Stimulated activated naive CD8-positive, alpha-beta T cell treated with anti-CD3 and anti-CD28 coated beads, Interleukin-15, amount 100 ng/mL, for 72 hours (primary cell): ENCODE measurements around the gene DUOXA2.
"Not testable (repeated sequence)": the region's sequence is repeated elsewhere in the genome, so short reads cannot be mapped to it uniquely, and the experiment has no call there.

Source experiments
- ATAC-seq: fragments of 150-1000 bp; cut with Tn5 transposase; 2 replicates; pipeline ENCODE4 v1.10.0; 2021; ENCODE audit warnings: mild to moderate bottlenecking, moderate library complexity
- DNase-seq, 2 donors: peaks; one replicate each; pipeline ENCODE4 v3.0.0; 2021 to 2022
- H3K27ac Mint-ChIP-seq, 2 donors: one replicate each; pipeline ENCODE4 v1.8.0; 2022; ENCODE audit warnings: mild to moderate bottlenecking in 2 of 2, mixed read lengths in 2 of 2, moderate library complexity in 2 of 2
- H3K27me3 Mint-ChIP-seq: one replicate; pipeline ENCODE4 v1.8.0; 2022; ENCODE audit warnings: mixed read lengths
- H3K4me1 Mint-ChIP-seq: one replicate; pipeline ENCODE4 v1.8.0; 2022; ENCODE audit warnings: mild to moderate bottlenecking, mixed read lengths
- H3K4me3 Mint-ChIP-seq, 2 donors: one replicate each; pipeline ENCODE4 v1.8.0; 2022; ENCODE audit warnings: mild to moderate bottlenecking in 2 of 2, mixed read lengths in 2 of 2, moderate library complexity in 1 of 2
- H3K9me3 Mint-ChIP-seq, 2 donors: one replicate each; pipeline ENCODE4 v1.8.0; 2022; ENCODE audit warnings: mixed read lengths in 2 of 2

Gene DUOXA2

DNA sequence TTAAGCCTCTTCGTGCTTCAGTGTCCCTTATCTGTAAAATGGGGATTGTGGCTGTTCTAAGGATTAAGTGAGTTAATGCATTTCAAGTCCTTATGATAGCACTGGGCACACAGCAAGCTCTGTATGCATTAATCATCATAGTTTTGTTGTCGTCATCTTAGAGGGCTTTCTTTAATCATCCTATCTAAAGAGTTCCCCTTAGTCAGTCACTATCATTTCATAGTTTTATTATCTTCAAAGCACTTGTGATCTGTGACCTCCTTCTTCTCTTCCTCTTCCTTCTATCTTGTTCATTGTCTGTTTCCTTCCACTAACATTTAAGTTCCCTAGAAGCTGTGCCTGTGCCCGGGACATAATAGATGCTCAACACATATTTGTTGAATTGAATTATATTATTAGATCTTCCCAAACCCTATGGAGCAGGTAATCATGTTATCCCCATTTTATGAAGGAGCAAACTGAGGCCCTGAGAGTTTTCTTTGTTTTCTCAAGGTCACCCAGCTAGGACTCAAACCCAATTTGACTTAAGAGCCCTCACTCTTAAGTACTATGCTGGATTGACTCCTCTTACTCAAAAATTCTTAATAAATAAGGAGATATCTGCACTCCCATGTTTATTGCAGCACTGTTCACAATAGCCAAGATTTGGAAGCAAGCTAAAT, 24.3 kb upstream of the DUOXA2 start:
- Mint-ChIP-seq H3K9me3 (no peaks in the 10 kb centered on the region), H3K4me1 (no peaks in the 10 kb centered on the region), H3K27ac (no peak overlapping the region), H3K4me3 (no peak overlapping the region), H3K27me3 (peaks cover 20% of the 10 kb centered on the region)
- DNase-seq (no peak), ATAC-seq (no peak)

DNA sequence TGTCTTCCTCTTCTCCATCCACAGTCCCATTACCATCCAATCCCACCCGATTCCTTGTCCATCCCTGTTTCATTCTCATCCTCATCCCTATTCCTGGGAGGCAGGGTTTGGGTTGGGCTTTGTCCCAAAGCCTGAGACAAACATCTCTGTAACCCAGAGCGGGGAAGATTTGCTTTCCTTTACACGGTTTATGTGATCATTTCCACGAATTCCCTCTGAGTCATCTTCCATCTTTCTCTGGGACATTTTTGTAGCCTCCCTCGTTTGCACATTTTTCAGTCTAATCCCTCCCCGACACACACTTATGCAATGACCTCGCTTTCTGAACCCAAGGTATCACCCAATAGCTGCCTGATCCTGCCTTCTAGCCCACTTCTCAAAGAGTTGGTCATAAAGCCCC, 23.0 kb upstream of the DUOXA2 start:
- Mint-ChIP-seq H3K27ac (peak overlapping the region in 1 of 2 donors; percentile 64), H3K27me3 (peaks cover 20% of the 10 kb centered on the region), H3K9me3 (no peaks in the 10 kb centered on the region), H3K4me3 (no peak overlapping the region), H3K4me1 (no peaks in the 10 kb centered on the region)
- DNase-seq: no peak
- no peak for ATAC-seq

GRCh38 chr15:45091576-45091975, 22.6 kb upstream of the DUOXA2 start:
- no peak for ATAC-seq

GRCh38 chr15:45093013-45093412, 21.1 kb upstream of the DUOXA2 start:
- Mint-ChIP-seq H3K27me3 (peaks cover 13% of the 10 kb centered on the region), H3K27ac (no peak overlapping the region), H3K4me1 (no peaks in the 10 kb centered on the region), H3K4me3 (no peak overlapping the region), H3K9me3 (no peaks in the 10 kb centered on the region)
- DNase-seq (no peak), ATAC-seq (no peak)

More at GRCh38 chr15:45091576-45091975, 22.6 kb upstream of the DUOXA2 start:
- H3K27me3 Mint-ChIP-seq: peaks cover 20% of the 10 kb centered on the region
- H3K9me3 Mint-ChIP-seq: no peaks in the 10 kb centered on the region
- H3K27ac Mint-ChIP-seq: no peak overlapping the region
- no peak overlapping the region for H3K4me3 Mint-ChIP-seq
- DNase-seq: no peak
- H3K4me1 Mint-ChIP-seq: no peaks in the 10 kb centered on the region

GRCh38 chr15:45093622-45094357, 20.3 kb upstream of the DUOXA2 start:
- ATAC-seq (no peak), DNase-seq (no peak)
- H3K27me3 Mint-ChIP-seq: peaks cover 13% of the 10 kb centered on the region
- H3K4me3 Mint-ChIP-seq: no peak overlapping the region
- no peaks in the 10 kb centered on the region for H3K4me1 Mint-ChIP-seq
- no peaks in the 10 kb centered on the region for H3K9me3 Mint-ChIP-seq
- no peak overlapping the region for H3K27ac Mint-ChIP-seq

GRCh38 chr15:45094358-45094730, 19.8 kb upstream of the DUOXA2 start:
- Mint-ChIP-seq H3K9me3 (no peaks in the 10 kb centered on the region), H3K4me1 (no peaks in the 10 kb centered on the region), H3K27ac (no peak overlapping the region), H3K27me3 (peaks cover 13% of the 10 kb centered on the region), H3K4me3 (no peak overlapping the region)
- ATAC-seq (no peak), DNase-seq (no peak)

- peaks cover 13% of the 10 kb centered on the region for H3K27me3 Mint-ChIP-seq
- H3K4me1 Mint-ChIP-seq: no peaks in the 10 kb centered on the region
- DNase-seq: no peak
- H3K4me3 Mint-ChIP-seq: no peak overlapping the region
- no peaks in the 10 kb centered on the region for H3K9me3 Mint-ChIP-seq
- H3K27ac Mint-ChIP-seq: peak overlapping the region in 1 of 2 donors; percentile 5
- ATAC-seq: no peak
Measured at GRCh38 chr15:45095661-45096060, 18.5 kb upstream of the DUOXA2 start.

DNA sequence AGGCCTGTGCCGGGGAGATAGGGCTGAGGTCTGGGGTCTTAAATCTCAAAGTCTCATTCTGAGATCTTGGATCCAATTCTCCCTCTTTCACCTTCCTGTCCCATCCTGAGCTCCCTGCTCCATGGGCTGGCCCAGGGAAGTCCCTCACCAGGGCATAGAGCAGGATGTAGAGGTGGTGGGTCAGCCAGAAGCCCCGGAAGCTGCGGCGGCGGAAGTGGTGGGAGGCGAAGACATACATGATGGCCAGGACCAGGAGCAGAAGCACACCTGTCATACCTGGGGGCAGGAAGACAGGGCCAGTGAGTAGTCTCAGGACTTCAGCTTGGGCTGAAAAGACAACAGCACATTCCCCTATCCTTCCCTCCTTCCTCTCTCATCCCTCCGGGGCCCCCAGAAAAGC, 16.7 kb upstream of the DUOXA2 start:
- H3K4me3 Mint-ChIP-seq: no peak overlapping the region
- no peaks in the 10 kb centered on the region for H3K4me1 Mint-ChIP-seq

DNA sequence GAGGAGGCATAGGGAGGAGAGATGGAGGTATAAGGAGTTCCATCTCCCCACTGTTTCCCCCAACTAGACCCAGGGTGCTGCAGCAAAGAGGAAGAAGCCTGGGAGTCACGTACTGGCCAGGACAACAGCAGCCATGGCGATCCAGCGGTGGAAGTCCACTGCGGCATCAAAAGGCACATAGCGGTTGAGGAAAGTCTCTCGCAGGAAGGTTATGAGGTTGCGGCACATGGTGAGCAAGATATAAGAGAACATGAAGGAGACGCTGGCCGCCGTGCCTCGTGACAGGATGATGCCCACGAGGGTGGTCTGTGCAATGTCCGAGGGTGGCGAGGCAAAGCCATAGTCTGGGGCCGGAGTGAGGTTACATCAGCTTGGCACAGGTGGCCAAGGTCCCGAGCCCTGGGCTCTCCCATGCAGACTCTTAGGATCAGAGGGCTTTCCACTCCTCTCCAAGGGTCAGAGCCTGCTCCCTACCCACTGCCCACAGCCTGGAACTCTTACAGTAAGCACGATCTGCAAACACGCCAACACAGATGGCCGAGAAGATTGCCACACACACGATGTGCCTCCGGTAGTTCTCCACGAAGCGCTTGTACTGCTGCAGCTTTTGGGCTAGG, 14.5 kb upstream of the DUOXA2 start:
- H3K4me3 Mint-ChIP-seq: no peak overlapping the region
- ATAC-seq (no peak), DNase-seq (no peak)
- no peak overlapping the region for H3K27ac Mint-ChIP-seq
- no peaks in the 10 kb centered on the region for H3K9me3 Mint-ChIP-seq
- H3K27me3 Mint-ChIP-seq: no peaks in the 10 kb centered on the region
- no peaks in the 10 kb centered on the region for H3K4me1 Mint-ChIP-seq

More for the DNA sequence above, 16.7 kb upstream of the DUOXA2 start:
- no peaks in the 10 kb centered on the region for H3K27me3 Mint-ChIP-seq
- no peak for ATAC-seq
- no peak overlapping the region for H3K27ac Mint-ChIP-seq
- no peak for DNase-seq
- H3K9me3 Mint-ChIP-seq: no peaks in the 10 kb centered on the region

DNA sequence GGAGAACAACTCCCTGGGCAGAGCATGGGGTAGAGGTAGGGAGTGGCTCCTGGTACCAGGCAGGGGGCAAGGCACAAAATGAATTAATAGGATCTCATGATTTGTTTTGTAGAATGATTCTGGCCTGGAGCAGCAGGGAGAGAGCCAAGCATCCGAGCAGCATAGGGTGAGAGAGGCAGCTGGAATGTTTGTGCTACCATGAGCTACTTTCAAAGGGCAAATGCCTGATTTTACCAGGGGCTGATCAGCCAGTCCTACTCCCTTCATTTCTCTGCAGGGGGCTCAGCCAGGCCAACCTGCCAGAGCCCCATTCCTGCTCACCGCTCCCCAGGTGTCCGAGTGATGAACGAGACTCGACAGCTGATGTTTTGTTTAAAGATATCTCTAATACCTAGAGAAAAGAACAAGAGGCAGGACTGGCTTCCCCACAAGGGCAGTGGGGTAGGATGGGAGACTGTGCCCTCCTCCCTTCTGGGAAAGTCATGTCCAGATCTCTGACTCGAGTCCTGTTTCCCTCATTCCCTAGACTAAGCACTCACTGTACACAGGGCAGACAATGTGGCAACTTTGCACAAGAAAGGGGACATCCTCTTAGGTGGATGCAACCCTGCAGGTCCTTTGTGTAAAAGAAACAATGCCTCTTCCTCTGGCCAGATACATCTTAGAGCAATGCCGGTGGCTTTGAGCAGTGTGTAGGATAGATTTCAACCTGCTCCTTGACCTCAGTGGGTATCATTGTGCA, 13.1 kb upstream of the DUOXA2 start:
- ATAC-seq (no peak), DNase-seq (no peak)
- Mint-ChIP-seq H3K27ac (no peak overlapping the region), H3K4me3 (no peak overlapping the region), H3K9me3 (no peaks in the 10 kb centered on the region), H3K27me3 (peaks cover 9% of the 10 kb centered on the region), H3K4me1 (no peaks in the 10 kb centered on the region)

DNA sequence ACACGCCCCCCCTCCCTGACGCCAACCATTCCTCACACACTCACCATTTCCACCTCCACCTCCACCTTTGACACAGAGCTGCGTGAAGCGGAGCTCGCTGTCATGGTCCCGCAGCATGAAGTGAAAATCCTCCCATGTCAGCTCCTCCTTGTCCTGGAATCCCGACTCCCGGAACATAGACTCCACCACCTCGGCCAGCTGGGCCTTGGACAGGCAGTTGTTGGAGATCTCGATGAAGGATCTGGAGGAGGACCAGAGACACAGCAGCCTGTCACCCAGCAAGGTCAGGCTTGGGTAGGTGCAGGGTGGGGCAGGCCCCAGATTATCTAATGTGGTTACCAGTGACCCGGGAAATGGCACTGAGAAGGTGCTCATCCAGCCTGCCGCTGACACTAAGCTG, 12.4 kb upstream of the DUOXA2 start:
- H3K27ac Mint-ChIP-seq: no peak overlapping the region
- no peaks in the 10 kb centered on the region for H3K9me3 Mint-ChIP-seq
- no peak overlapping the region for H3K4me3 Mint-ChIP-seq
- peaks cover 11% of the 10 kb centered on the region for H3K27me3 Mint-ChIP-seq
- DNase-seq (no peak), ATAC-seq (no peak)
- H3K4me1 Mint-ChIP-seq: no peaks in the 10 kb centered on the region

DNA sequence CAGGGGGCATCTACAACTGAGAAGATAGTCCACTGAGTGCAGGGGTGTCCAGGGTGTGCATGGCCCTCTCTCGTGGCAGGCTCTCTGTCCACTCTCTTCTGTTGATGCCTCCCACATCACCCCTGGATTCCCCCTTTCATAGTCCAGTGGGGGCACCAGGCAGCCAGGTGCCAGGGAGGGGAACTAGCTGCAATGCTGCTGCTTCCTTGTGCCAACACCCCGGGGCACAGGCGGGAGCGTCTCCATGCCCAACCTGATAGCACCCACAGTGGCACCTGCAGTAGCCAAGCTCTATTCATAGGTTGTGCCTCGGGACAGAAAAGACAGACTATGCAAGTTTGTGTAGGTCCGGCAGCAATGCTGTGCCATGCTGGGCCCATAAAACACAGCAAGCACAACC, 11.9 kb upstream of the DUOXA2 start:
- no peak overlapping the region for H3K4me3 Mint-ChIP-seq
- no peak for DNase-seq
- H3K27ac Mint-ChIP-seq: no peak overlapping the region
- ATAC-seq: no peak
- H3K9me3 Mint-ChIP-seq: no peaks in the 10 kb centered on the region
- peaks cover 16% of the 10 kb centered on the region for H3K27me3 Mint-ChIP-seq
- H3K4me1 Mint-ChIP-seq: no peaks in the 10 kb centered on the region

GRCh38 chr15:45104170-45104569, 10.0 kb upstream of the DUOXA2 start:
- not testable (repeated sequence) for ATAC-seq, H3K4me1 Mint-ChIP-seq, H3K27ac Mint-ChIP-seq, H3K4me3 Mint-ChIP-seq, H3K9me3 Mint-ChIP-seq, DNase-seq
- H3K27me3 Mint-ChIP-seq: peaks cover 24% of the 10 kb centered on the region

DNA sequence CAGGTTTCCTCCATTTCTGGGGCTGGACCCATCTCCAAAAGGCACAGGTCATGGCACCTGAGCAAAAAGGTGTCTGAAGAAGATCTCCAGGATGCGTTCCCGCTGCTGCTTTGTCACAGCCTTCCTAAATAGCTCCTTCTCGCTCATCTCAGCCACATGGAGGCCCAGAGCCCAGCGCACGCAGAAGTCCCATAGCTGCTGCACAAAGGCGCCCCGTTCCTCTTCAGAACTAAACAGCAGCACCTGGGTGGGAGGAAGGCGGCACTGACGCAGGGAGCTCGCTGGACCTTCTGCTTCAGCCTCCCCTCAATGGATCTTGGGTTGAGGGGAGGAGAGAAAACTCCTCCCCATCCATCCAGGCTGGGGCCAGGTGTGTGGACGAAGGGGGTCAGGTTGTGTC, 8.5 kb upstream of the DUOXA2 start:
- DNase-seq (no peak), ATAC-seq (no peak)
- Mint-ChIP-seq H3K4me1 (peaks cover 3% of the 10 kb centered on the region), H3K27ac (no peak overlapping the region), H3K27me3 (peaks cover 38% of the 10 kb centered on the region), H3K4me3 (no peak overlapping the region), H3K9me3 (no peaks in the 10 kb centered on the region)

- Mint-ChIP-seq H3K27me3 (peaks cover 41% of the 10 kb centered on the region), H3K27ac (no peak overlapping the region), H3K4me1 (peaks cover 4% of the 10 kb centered on the region), H3K4me3 (no peak overlapping the region), H3K9me3 (no peaks in the 10 kb centered on the region)
- no peak for ATAC-seq
- no peak for DNase-seq
Measured at GRCh38 chr15:45106002-45106790, 7.9 kb upstream of the DUOXA2 start.
